HUES6 (cell line): ENCODE data around the gene TNXB.
"Not testable (repeated sequence)": the region's sequence is repeated elsewhere in the genome, so short reads cannot be mapped to it uniquely, and the experiment has no call there.

ENCODE experiments used
- H3K27ac ChIP-seq: 2 replicates; pipeline ENCODE4 v1.7.0; 2013; ENCODE audit warnings: low read depth, mild to moderate bottlenecking, low read length, inconsistent platforms
- H3K27me3 ChIP-seq: 2 replicates; pipeline ENCODE4 v1.6.1; 2013; ENCODE audit warnings: low read length; ENCODE audit not compliant: control insufficient read depth, insufficient read depth
- H3K36me3 ChIP-seq: 2 replicates; pipeline ENCODE4 v1.6.1; 2013; ENCODE audit warnings: low read length; ENCODE audit not compliant: control insufficient read depth, insufficient read depth
- H3K4me1 ChIP-seq: 2 replicates; pipeline ENCODE4 v1.6.1; 2013; ENCODE audit warnings: low read length; ENCODE audit not compliant: control insufficient read depth, insufficient read depth
- H3K4me3 ChIP-seq: 2 replicates; pipeline ENCODE4 v1.5.1; 2013; ENCODE audit warnings: low read depth, low read length
- H3K9ac ChIP-seq: one replicate; pipeline ENCODE4 v1.6.1; 2013; ENCODE audit warnings: mild to moderate bottlenecking, low read length
- H3K9me3 ChIP-seq: 2 replicates; pipeline ENCODE4 v1.6.1; 2013; ENCODE audit warnings: low read depth, low read length; ENCODE audit not compliant: control insufficient read depth, insufficient read depth

The TNXB gene

GRCh38 chr6:32151181-32151862 lies 42.2 kb upstream of the TNXB start:
- no peaks in the 10 kb centered on the region for H3K9me3 ChIP-seq
- peaks cover 36% of the 10 kb centered on the region for H3K27me3 ChIP-seq
- H3K4me1 ChIP-seq: peaks cover 44% of the 10 kb centered on the region
- H3K27ac ChIP-seq: no peak overlapping the region
- H3K36me3 ChIP-seq: peaks cover 7% of the 10 kb centered on the region
- H3K9ac ChIP-seq: no peak overlapping the region
- peak overlapping the region; percentile 49 for H3K4me3 ChIP-seq

GRCh38 chr6:32149932-32150870 lies 41.1 kb upstream of the TNXB start:
- peaks cover 36% of the 10 kb centered on the region for H3K27me3 ChIP-seq
- no peak overlapping the region for H3K9ac ChIP-seq
- no peaks in the 10 kb centered on the region for H3K36me3 ChIP-seq
- H3K4me3 ChIP-seq: peak overlapping the region; percentile 56
- peaks cover 52% of the 10 kb centered on the region for H3K4me1 ChIP-seq
- H3K27ac ChIP-seq: no peak overlapping the region
- no peaks in the 10 kb centered on the region for H3K9me3 ChIP-seq

GRCh38 chr6:32149092-32149755 lies 40.1 kb upstream of the TNXB start:
- Histone ChIP-seq H3K27ac (no peak overlapping the region), H3K4me3 (peak overlapping the region; percentile 56), H3K9me3 (no peaks in the 10 kb centered on the region), H3K4me1 (peaks cover 45% of the 10 kb centered on the region), H3K9ac (no peak overlapping the region), H3K36me3 (no peaks in the 10 kb centered on the region), H3K27me3 (peaks cover 36% of the 10 kb centered on the region)

- H3K4me1 ChIP-seq: peaks cover 45% of the 10 kb centered on the region
- H3K4me3 ChIP-seq: peak overlapping the region; percentile 56
- no peak overlapping the region for H3K27ac ChIP-seq
- H3K9ac ChIP-seq: no peak overlapping the region
- H3K27me3 ChIP-seq: peaks cover 36% of the 10 kb centered on the region
- H3K9me3 ChIP-seq: no peaks in the 10 kb centered on the region
- H3K36me3 ChIP-seq: no peaks in the 10 kb centered on the region
Observed at GRCh38 chr6:32148289-32149091, 39.4 kb upstream of the TNXB start.

GRCh38 chr6:32147401-32148132 lies 38.4 kb upstream of the TNXB start:
- no peaks in the 10 kb centered on the region for H3K36me3 ChIP-seq
- H3K27ac ChIP-seq: no peak overlapping the region
- no peaks in the 10 kb centered on the region for H3K9me3 ChIP-seq
- H3K27me3 ChIP-seq: peaks cover 34% of the 10 kb centered on the region
- H3K9ac ChIP-seq: no peak overlapping the region
- peak overlapping the region; percentile 56 for H3K4me3 ChIP-seq
- H3K4me1 ChIP-seq: peaks cover 45% of the 10 kb centered on the region

GRCh38 chr6:32146687-32147086 lies 37.5 kb upstream of the TNXB start:
- H3K27ac ChIP-seq: no peak overlapping the region
- no peak overlapping the region for H3K9ac ChIP-seq
- peaks cover 27% of the 10 kb centered on the region for H3K27me3 ChIP-seq

GRCh38 chr6:32146287-32146686 lies 37.1 kb upstream of the TNXB start:
- no peak overlapping the region for H3K27ac ChIP-seq
- peaks cover 36% of the 10 kb centered on the region for H3K4me1 ChIP-seq
- no peak overlapping the region for H3K4me3 ChIP-seq
- H3K9me3 ChIP-seq: no peaks in the 10 kb centered on the region
- peaks cover 24% of the 10 kb centered on the region for H3K27me3 ChIP-seq
- H3K9ac ChIP-seq: no peak overlapping the region
- no peaks in the 10 kb centered on the region for H3K36me3 ChIP-seq

More at GRCh38 chr6:32146687-32147086, 37.5 kb upstream of the TNXB start:
- Histone ChIP-seq H3K36me3 (no peaks in the 10 kb centered on the region), H3K4me1 (peaks cover 38% of the 10 kb centered on the region), H3K4me3 (0 out of 2 replicates have a peak overlapping the region, but pooled peaks have one; percentile 8), H3K9me3 (no peaks in the 10 kb centered on the region)

GRCh38 chr6:32144238-32144637 lies 35.1 kb upstream of the TNXB start:
- H3K27me3 ChIP-seq, H3K36me3 ChIP-seq, H3K27ac ChIP-seq, H3K9me3 ChIP-seq, H3K4me3 ChIP-seq, H3K9ac ChIP-seq: not testable (repeated sequence)
- H3K4me1 ChIP-seq: peaks cover 22% of the 10 kb centered on the region

GRCh38 chr6:32140420-32141046 lies 31.4 kb upstream of the TNXB start:
- H3K27me3 ChIP-seq: no peaks in the 10 kb centered on the region
- no peak overlapping the region for H3K27ac ChIP-seq
- no peak overlapping the region for H3K9ac ChIP-seq
- H3K4me1 ChIP-seq: no peaks in the 10 kb centered on the region
- H3K36me3 ChIP-seq: no peaks in the 10 kb centered on the region
- H3K4me3 ChIP-seq: no peak overlapping the region
- no peaks in the 10 kb centered on the region for H3K9me3 ChIP-seq
